ENCODE measurements around the gene IRX4.

The IRX4 gene

DNA sequence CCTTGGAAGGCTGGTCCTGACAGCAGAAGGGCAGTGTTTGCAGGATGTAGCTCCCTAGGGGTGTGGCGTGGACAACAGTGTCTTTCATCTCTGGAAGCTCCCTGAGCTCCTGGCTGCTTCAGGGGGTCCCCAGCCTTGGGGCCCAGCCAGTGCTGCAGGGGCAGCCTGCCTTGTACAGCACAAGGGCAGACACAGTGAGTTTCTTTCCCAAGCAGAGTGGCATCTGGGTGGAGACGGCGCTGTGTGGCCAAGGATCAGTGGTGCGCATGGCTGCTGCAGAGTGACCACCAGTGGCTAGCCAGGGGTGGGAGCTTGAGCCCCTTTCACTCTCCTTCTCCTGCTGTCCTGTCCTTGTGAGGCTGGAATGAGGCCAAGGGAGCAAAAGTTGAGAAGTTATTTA, 7.6 kb upstream of the IRX4 start:
- H3K9ac ChIP-seq (ENCODE audit: insufficient read length) = no peak overlapping the region
- TF ChIP-seq EZH2 (IDR thresholded peaks at IDR 0.05) = no peak
- TF ChIP-seq FOXP2 (optimal IDR thresholded peaks at IDR 0.05; ENCODE audit: control extremely low read depth, extremely low read length, insufficient read depth) = no peak
- TF ChIP-seq POLR2AphosphoS5 (IDR thresholded peaks at IDR 0.05; ENCODE audit: borderline replicate concordance, low read depth, low read length) = no peak
- no peak overlapping the region for H3K27ac ChIP-seq
- DNase-seq (ENCODE audit: low read depth, low spot score) = no peak
- no peaks in the 10 kb centered on the region for H3K9me3 ChIP-seq (ENCODE audit: low read depth, low read length)
- H3K4me3 ChIP-seq = no peak overlapping the region
- no peaks in the 10 kb centered on the region for H3K36me3 ChIP-seq (ENCODE audit: insufficient read depth, low read length)

DNA sequence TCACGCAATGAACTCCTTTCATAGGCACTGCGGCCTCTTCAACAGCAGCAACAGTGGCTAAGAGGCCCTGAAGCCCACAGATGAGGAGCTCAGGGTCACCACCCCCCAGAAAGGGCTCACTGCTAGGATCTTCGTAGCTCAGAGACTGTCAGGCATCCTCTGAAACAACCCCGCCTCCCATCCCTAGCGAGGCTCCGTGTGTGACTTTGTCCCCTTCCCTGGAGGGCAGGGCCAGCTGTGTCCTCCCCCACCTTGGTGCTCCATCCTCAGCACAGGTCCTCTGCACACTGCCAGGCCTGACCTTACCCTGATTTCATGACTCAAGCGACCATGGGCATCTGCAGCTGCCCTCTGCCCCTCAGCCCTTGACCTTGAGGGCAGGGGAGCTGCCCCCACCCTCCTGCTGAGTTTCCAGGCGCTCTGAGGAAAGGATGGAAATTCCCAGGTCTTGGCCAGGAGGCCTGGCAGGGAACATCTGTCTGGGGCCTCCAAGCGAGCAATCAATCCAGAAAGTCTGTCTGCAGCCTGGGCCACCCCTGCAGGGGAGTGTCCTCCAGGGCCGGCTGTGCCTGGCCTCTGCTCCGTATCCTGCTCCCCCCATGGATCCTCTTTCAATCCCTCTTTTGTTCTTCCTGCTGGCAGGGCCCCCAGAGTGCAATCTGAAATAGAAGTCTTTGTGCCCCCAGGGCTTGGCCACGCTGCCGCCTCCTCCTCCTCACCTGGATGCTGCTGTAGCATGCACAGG, 6.8 kb upstream of the IRX4 start:
- no peak overlapping the region for H3K9ac ChIP-seq (ENCODE audit: insufficient read length)

DNA sequence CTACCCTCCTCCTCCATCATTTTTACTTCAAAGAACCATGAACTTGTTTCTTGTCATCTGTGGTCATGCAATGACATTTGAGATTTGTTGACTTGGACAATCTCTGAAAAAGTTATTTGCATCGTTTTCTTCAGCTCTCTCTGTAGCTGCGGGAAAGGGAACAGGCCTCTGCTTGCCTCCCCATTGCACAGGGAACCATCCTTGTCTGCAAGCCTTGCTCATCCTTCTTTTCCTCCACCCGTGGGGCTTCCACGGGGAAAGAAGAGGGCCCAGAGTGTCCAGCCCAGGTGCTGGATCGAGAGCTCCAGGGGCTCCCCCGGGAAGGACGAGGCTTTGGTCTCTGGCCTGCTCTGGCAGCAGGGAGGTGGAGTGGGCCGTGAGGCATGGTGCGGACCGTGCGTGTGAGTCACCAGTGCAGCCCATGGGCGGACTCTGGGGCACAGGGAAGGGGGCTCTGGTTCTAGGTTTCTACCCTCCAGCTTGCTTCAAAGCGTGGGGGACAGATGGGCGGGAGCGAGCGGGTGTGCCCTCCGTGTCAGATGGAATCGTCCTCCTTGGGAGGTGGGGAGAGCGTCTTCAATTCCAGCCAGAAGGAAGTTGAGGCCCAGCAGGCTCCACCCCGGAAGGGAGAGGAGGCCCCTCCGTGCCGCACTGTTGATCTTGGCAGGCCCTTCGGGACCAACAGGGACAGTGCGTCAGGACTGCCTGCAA, 6.0 kb upstream of the IRX4 start:
- no peak for DNase-seq (ENCODE audit: low read depth, low spot score)
- Histone ChIP-seq H3K36me3 (ENCODE audit: insufficient read depth, low read length) (no peaks in the 10 kb centered on the region), H3K4me3 (no peak overlapping the region), H3K9ac (ENCODE audit: insufficient read length) (no peak overlapping the region), H3K9me3 (ENCODE audit: low read depth, low read length) (no peaks in the 10 kb centered on the region), H3K27ac (no peak overlapping the region)
- TF ChIP-seq EZH2 (IDR thresholded peaks at IDR 0.05) (no peak), POLR2AphosphoS5 (IDR thresholded peaks at IDR 0.05; ENCODE audit: borderline replicate concordance, low read depth, low read length) (no peak), FOXP2 (optimal IDR thresholded peaks at IDR 0.05; ENCODE audit: control extremely low read depth, extremely low read length, insufficient read depth) (no peak)

More for the DNA sequence above, 6.8 kb upstream of the IRX4 start:
- no peak for DNase-seq (ENCODE audit: low read depth, low spot score)
- Histone ChIP-seq H3K36me3 (ENCODE audit: insufficient read depth, low read length) (no peaks in the 10 kb centered on the region), H3K4me3 (no peak overlapping the region), H3K9me3 (ENCODE audit: low read depth, low read length) (no peaks in the 10 kb centered on the region), H3K27ac (no peak overlapping the region)
- no peak for TF ChIP-seq EZH2 (IDR thresholded peaks at IDR 0.05)

- no peaks in the 10 kb centered on the region for H3K36me3 ChIP-seq (ENCODE audit: insufficient read depth, low read length)
- no peak overlapping the region for H3K27ac ChIP-seq
- H3K4me3 ChIP-seq = no peak overlapping the region
- no peak for DNase-seq (ENCODE audit: low read depth, low spot score)
- no peaks in the 10 kb centered on the region for H3K9me3 ChIP-seq (ENCODE audit: low read depth, low read length)
- H3K9ac ChIP-seq (ENCODE audit: insufficient read length) = no peak overlapping the region
- TF ChIP-seq EZH2 (IDR thresholded peaks at IDR 0.05) (no peak), POLR2AphosphoS5 (IDR thresholded peaks at IDR 0.05; ENCODE audit: borderline replicate concordance, low read depth, low read length) (no peak), FOXP2 (optimal IDR thresholded peaks at IDR 0.05; ENCODE audit: control extremely low read depth, extremely low read length, insufficient read depth) (no peak)
Observed at GRCh38 chr5:1887588-1888360, 5.0 kb upstream of the IRX4 start.

DNA sequence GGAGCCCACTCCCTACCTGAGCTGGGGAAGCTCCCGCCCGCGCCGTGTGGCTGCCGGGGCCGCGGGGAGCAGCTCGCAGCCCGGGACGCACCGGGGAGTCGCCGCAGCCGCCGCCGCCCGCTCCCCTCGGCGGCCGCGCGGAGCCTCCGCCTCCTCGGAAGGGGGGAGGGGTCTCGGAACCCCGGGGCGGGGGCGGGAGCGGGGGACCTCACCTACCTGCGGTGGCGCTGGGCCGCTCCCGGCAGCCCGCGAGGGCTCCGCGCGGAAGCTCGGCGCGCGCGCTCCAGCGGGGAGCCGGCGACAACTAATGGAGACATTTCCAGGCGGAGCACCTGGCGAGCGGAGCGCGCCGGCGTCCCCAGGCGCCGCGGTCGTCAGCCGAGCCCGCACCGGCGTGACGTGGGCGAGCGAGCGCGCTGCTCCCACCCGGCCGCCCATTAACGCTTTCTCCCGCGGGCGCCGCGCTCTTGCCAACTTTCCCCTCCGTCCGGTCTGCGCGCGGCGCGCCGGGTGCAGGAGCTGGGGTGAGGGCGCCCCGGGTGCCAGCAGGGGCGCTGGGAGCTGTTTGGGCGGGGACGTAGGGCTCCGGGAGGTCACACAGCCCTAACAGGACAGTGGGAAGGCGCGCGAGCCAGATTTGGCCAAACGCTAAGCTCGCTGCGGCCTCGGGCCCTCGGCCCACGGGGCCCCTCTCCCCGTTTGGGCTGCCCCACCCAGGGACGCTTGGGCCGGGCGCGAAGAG, 4.3 kb upstream of the IRX4 start:
- Histone ChIP-seq H3K4me3 (no peak overlapping the region), H3K9me3 (ENCODE audit: low read depth, low read length) (no peaks in the 10 kb centered on the region), H3K27ac (no peak overlapping the region), H3K36me3 (ENCODE audit: insufficient read depth, low read length) (no peaks in the 10 kb centered on the region), H3K9ac (ENCODE audit: insufficient read length) (no peak overlapping the region)
- DNase-seq (ENCODE audit: low read depth, low spot score) = no peak
- no peak for TF ChIP-seq FOXP2 (optimal IDR thresholded peaks at IDR 0.05; ENCODE audit: control extremely low read depth, extremely low read length, insufficient read depth)

- H3K4me3 ChIP-seq = no peak overlapping the region
Observed at GRCh38 chr5:1885868-1886845, 3.4 kb upstream of the IRX4 start.

GRCh38 chr5:1885404-1885755, 2.7 kb upstream of the IRX4 start:
- DNase-seq (ENCODE audit: low read depth, low spot score) = no peak
- Histone ChIP-seq H3K9ac (ENCODE audit: insufficient read length) (no peak overlapping the region), H3K27ac (no peak overlapping the region), H3K9me3 (ENCODE audit: low read depth, low read length) (no peaks in the 10 kb centered on the region), H3K36me3 (ENCODE audit: insufficient read depth, low read length) (no peaks in the 10 kb centered on the region), H3K4me3 (no peak overlapping the region)
- TF ChIP-seq EZH2 (IDR thresholded peaks at IDR 0.05) = no peak
- no peak for TF ChIP-seq POLR2AphosphoS5 (IDR thresholded peaks at IDR 0.05; ENCODE audit: borderline replicate concordance, low read depth, low read length)
- TF ChIP-seq FOXP2 (optimal IDR thresholded peaks at IDR 0.05; ENCODE audit: control extremely low read depth, extremely low read length, insufficient read depth) = no peak

More at GRCh38 chr5:1885868-1886845, 3.4 kb upstream of the IRX4 start:
- H3K36me3 ChIP-seq (ENCODE audit: insufficient read depth, low read length) = no peaks in the 10 kb centered on the region
- DNase-seq (ENCODE audit: low read depth, low spot score) = no peak
- no peak overlapping the region for H3K9ac ChIP-seq (ENCODE audit: insufficient read length)
- H3K9me3 ChIP-seq (ENCODE audit: low read depth, low read length) = no peaks in the 10 kb centered on the region
- no peak overlapping the region for H3K27ac ChIP-seq
- TF ChIP-seq FOXP2 (optimal IDR thresholded peaks at IDR 0.05; ENCODE audit: control extremely low read depth, extremely low read length, insufficient read depth) (no peak), EZH2 (IDR thresholded peaks at IDR 0.05) (no peak), POLR2AphosphoS5 (IDR thresholded peaks at IDR 0.05; ENCODE audit: borderline replicate concordance, low read depth, low read length) (no peak)
